Neural crest cell (in vitro differentiated cells): ENCODE measurements around the gene ETV2. TPM values are rescaled to one million over a fixed set of nuclear protein-coding genes. Genes with fewer than 3 reads are reported as not detected.

Experiments used
- DNase-seq: peaks from one replicate; pipeline ENCODE4 v3.0.0; 2021; ENCODE audit warnings: low read depth, mixed read lengths, low spot score
- H3K27ac Mint-ChIP-seq: one replicate; pipeline ENCODE4 v1.8.0; 2021; ENCODE audit warnings: mild to moderate bottlenecking, mixed read lengths; ENCODE audit not compliant: unreplicated experiment
- H3K27me3 Mint-ChIP-seq: 2 replicates; pipeline ENCODE4 v1.8.0; 2021; ENCODE audit warnings: low read depth, mild to moderate bottlenecking, mixed read lengths
- H3K36me3 Mint-ChIP-seq: 2 replicates; pipeline ENCODE4 v1.8.0; 2021; ENCODE audit warnings: low read depth, mild to moderate bottlenecking, mixed read lengths
- H3K4me1 Mint-ChIP-seq: 2 replicates; pipeline ENCODE4 v1.8.0; 2021; ENCODE audit warnings: mixed read lengths
- H3K4me3 Mint-ChIP-seq: one replicate; pipeline ENCODE4 v1.8.0; 2021; ENCODE audit warnings: mild to moderate bottlenecking, mixed read lengths
- H3K9me3 Mint-ChIP-seq: 2 replicates; pipeline ENCODE4 v1.8.0; 2021; ENCODE audit warnings: mixed read lengths
- total RNA-seq: library from RNA; stranded (reverse); gene quantifications from 2 replicates; pipeline ENCODE4 v1.2.1, GENCODE V29; 2021
- TF ChIP-seq, protein P1 (sequence below): fragments of 200-600 bp; sonication (generic); conservative IDR thresholded peaks from 2 replicates; pipeline ENCODE4 v1.5.0; 2021; ENCODE audit warnings: antibody characterized with exemption, mild to moderate bottlenecking

Gene ETV2
- total RNA-seq, 1 donor from 2014 or later = 1.8 TPM

DNA sequence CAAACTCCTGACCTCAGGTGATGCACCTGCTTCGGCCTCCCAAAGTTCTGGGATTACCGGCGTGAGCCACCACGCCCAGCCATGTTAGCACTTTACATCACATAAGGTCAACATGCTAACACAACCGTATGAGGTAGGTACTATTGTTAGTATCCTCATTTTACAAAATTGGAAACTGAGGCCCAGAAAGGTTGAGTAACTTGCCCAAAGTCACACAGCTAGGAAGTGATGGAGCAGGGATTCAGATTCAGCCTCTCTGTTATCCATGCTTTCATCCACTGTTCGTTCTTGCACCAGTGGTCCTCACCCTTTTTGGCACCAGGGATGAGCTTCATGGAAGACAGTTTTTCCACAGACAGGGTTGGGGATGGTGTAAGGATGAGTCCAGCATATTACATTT, 15.2 kb downstream of the ETV2 start:
- peaks cover 14% of the 10 kb centered on the region for H3K36me3 Mint-ChIP-seq
- no peaks in the 10 kb centered on the region for H3K4me1 Mint-ChIP-seq
- H3K4me3 Mint-ChIP-seq = no peak overlapping the region
- H3K9me3 Mint-ChIP-seq = no peaks in the 10 kb centered on the region
- no peaks in the 10 kb centered on the region for H3K27me3 Mint-ChIP-seq
- no peak for DNase-seq
- no peak overlapping the region for H3K27ac Mint-ChIP-seq
- TF ChIP-seq, protein P1, sequence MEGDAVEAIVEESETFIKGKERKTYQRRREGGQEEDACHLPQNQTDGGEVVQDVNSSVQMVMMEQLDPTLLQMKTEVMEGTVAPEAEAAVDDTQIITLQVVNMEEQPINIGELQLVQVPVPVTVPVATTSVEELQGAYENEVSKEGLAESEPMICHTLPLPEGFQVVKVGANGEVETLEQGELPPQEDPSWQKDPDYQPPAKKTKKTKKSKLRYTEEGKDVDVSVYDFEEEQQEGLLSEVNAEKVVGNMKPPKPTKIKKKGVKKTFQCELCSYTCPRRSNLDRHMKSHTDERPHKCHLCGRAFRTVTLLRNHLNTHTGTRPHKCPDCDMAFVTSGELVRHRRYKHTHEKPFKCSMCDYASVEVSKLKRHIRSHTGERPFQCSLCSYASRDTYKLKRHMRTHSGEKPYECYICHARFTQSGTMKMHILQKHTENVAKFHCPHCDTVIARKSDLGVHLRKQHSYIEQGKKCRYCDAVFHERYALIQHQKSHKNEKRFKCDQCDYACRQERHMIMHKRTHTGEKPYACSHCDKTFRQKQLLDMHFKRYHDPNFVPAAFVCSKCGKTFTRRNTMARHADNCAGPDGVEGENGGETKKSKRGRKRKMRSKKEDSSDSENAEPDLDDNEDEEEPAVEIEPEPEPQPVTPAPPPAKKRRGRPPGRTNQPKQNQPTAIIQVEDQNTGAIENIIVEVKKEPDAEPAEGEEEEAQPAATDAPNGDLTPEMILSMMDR = no peak

DNA sequence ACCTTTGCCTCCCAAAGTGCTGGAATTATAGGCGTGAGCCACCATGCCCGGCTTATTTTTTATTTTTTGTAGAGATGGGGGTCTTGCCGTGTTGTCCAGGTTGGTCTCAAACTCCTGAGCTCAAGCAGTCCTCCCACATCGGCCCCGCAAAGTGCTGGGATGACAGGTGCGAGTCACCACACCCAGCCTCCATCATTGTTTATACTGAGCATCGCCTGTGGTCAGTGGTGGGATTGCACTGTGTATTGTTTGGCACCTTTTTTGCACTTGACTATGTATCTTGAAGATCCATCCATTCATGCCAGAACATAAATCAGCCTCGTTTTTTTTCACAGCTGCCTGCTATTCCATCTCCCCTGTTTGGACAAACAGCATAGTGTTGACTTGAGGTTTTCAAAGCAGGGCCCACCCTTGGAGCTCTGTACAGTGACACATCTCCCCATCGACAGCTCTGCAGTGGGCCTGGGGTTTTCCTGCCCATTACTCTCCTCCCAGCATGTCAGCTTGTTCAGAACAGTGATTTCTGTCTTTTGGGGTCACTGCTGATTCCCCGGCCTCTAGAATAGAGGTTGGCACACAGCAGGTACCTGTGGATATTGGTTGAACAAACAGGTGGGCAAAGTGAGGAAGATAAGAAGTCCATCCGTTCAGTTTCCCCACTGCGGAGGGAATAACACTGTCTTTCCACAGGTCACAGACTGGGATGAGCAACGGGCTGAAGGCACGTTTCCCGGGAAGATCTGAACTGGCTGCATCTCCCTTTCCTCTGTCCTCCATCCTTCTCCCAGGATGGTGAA, 16.6 kb downstream of the ETV2 start:
- Mint-ChIP-seq H3K4me1 (no peaks in the 10 kb centered on the region), H3K27me3 (no peaks in the 10 kb centered on the region), H3K4me3 (no peak overlapping the region), H3K9me3 (no peaks in the 10 kb centered on the region), H3K27ac (no peak overlapping the region), H3K36me3 (peaks cover 14% of the 10 kb centered on the region)
- TF ChIP-seq, protein P1 = peak; percentile 35
- no peak for DNase-seq

DNA sequence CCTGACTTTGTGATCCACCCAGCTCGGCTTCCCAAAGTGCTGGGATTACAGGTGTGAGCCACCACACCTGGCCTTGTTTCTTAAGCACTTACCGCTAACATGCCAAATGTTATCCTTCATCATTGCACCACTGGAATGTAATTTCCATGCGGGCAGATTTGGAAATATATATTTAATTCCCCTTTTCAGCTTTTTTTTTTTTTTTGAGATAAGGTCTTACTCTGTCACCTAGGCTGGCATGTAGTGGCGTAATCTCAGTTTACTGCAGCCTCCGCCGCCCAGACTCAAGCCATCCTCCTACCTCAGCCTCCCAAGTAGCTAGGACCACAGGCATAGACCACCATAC, 20.4 kb downstream of the ETV2 start:
- H3K4me1 Mint-ChIP-seq = no peaks in the 10 kb centered on the region
- DNase-seq = no peak
- peaks cover 11% of the 10 kb centered on the region for H3K36me3 Mint-ChIP-seq
- TF ChIP-seq, protein P1 = no peak
- no peaks in the 10 kb centered on the region for H3K27me3 Mint-ChIP-seq
- no peaks in the 10 kb centered on the region for H3K9me3 Mint-ChIP-seq
- no peak overlapping the region for H3K4me3 Mint-ChIP-seq
- H3K27ac Mint-ChIP-seq = no peak overlapping the region

DNA sequence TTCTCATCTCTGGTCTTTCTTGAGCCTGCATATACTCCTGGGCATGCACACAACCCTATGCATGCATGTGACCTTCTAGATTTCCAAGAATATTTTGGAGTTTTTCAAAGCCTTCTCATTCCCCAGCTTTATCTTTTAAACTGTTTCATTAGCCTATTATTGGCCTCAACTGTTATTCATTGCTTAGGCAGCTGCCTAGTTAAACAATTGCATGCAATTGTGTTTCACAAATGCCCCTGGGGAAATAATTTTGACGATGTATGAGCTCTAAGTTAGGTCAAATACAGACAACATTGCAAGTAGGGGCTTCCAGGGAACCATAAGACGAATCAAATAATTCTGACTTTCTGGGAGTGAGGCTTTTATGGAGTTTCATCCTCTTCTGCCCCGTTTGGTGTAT, 22.4 kb downstream of the ETV2 start:
- Mint-ChIP-seq H3K4me3 (no peak overlapping the region), H3K27ac (no peak overlapping the region), H3K36me3 (peaks cover 6% of the 10 kb centered on the region), H3K9me3 (no peaks in the 10 kb centered on the region), H3K4me1 (no peaks in the 10 kb centered on the region), H3K27me3 (peaks cover 2% of the 10 kb centered on the region)
- TF ChIP-seq, protein P1 = no peak
- no peak for DNase-seq

DNA sequence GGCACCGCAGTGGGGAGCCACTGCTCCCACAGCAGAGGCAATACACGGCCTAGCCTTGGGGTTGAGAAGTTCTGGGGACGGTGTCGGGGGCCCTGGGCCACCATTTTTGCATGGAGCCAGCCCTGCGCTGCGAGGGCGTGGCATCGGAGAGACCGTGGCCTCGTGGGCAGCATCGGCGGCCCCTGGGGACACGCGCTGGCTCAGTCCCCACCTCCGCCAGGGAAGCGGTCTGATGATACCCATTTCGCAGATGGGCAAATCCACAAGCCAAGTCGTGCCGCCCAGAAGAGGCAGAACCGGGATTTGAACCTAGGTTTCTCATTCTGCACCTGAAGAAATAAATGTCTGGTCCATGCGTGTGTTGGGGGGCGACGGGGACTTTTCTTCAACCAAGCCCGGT, 23.6 kb downstream of the ETV2 start:
- no peak for DNase-seq
- Mint-ChIP-seq H3K4me1 (no peaks in the 10 kb centered on the region), H3K36me3 (peaks cover 3% of the 10 kb centered on the region), H3K4me3 (no peak overlapping the region), H3K9me3 (no peaks in the 10 kb centered on the region), H3K27me3 (peaks cover 13% of the 10 kb centered on the region), H3K27ac (no peak overlapping the region)
- TF ChIP-seq, protein P1 = no peak
